ENCODE measurements around the gene THADA. TPM values are rescaled to one million over a fixed set of nuclear protein-coding genes. Genes with fewer than 3 reads are reported as not detected.

The THADA gene
- total and polyA plus RNA-seq, 9 donors: 14.4 to 24.3 (median 18.1) TPM

DNA sequence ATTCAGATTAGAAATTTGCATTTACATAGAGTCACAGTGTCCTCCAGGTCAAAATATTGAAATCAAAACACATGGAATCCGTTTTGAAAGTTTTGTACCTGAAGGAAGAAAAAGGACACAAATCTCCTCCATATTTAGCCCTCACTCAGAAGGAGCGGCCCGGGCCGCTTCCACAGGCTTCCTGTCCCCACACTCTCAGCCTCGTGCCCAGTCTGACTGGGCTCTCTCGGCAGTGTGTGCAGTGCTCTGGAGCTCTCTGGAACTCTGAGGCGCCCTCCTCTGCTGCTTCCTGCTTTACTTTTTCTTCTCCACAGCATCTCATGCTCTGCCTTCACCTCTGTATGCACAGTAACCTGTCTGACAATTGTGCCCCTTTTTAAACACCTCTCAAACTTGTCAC is 347.2 kb downstream of the THADA start:
- WGBS (ENCODE audit: insufficient coverage): 95% methylated on average over 6 of the region's 7 CpGs
- no peak overlapping the region for H3K4me3 ChIP-seq (ENCODE audit: low read length)
- H3K9me3 ChIP-seq (replicated peaks; ENCODE audit: control insufficient read depth, low read depth, low read length): no peaks in the 10 kb centered on the region

DNA sequence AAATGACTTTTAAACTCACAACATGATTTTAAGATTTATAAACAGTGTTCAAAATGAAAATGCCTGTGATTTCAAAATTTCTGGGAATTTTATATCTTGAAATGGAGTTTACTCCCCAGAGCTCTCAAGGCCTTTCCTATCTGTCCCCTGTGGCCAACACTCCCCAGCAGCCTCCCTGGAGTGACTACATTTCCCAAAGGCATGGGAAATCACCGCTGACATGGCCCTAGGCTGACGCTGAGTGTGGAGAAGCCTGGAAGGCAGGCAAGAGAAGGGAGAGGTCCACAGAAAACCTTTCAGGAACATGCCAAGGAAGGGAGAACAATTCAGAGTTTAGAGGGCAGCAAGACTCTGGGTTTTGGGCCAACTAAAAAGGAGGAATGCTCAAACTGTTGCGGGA is 349.2 kb downstream of the THADA start:
- peaks cover 16% of the 10 kb centered on the region for H3K4me1 ChIP-seq (ENCODE audit: control insufficient read depth, insufficient read depth, low read length)
- DNase-seq: no peak
- no peak overlapping the region for H3K27ac ChIP-seq (ENCODE audit: low read length)
- no peaks in the 10 kb centered on the region for H3K36me3 ChIP-seq (ENCODE audit: control insufficient read depth, insufficient read depth, low read length)
- H3K27me3 ChIP-seq (ENCODE audit: control insufficient read depth, insufficient read depth, low read length): no peaks in the 10 kb centered on the region
- H3K9me3 ChIP-seq (replicated peaks; ENCODE audit: control insufficient read depth, low read depth, low read length): no peaks in the 10 kb centered on the region
- WGBS (ENCODE audit: insufficient coverage): 29% methylated on average over 1 of the region's 3 CpGs
- no peak overlapping the region for H3K4me3 ChIP-seq (ENCODE audit: low read length)

More for the DNA sequence above, 347.2 kb downstream of the THADA start:
- H3K27me3 ChIP-seq (ENCODE audit: control insufficient read depth, insufficient read depth, low read length): no peaks in the 10 kb centered on the region
- H3K36me3 ChIP-seq (ENCODE audit: control insufficient read depth, insufficient read depth, low read length): no peaks in the 10 kb centered on the region
- H3K4me1 ChIP-seq (ENCODE audit: control insufficient read depth, insufficient read depth, low read length): peaks cover 16% of the 10 kb centered on the region
- no peak for DNase-seq
- H3K27ac ChIP-seq (ENCODE audit: low read length): no peak overlapping the region

DNA sequence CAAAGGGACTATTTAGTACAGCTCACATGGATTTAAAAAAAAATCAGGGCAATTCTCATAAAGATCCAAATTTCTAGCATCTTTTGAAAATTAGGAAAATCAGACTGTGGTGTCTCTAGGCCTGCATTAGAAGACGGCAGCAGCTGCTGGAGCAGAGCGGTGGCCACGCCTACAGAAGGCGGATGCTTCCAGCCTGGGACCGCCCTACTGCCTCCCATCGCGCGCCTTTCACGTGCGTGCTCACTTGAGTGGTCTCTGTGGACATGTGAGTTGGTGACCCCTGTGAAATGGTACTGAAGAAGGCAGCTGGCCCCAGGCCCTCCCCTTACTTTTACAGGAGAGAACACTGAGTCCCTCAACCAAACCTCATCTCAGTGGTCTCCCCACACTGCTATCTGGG is 354.3 kb downstream of the THADA start:
- peaks cover 29% of the 10 kb centered on the region for H3K4me1 ChIP-seq (ENCODE audit: control insufficient read depth, insufficient read depth, low read length)
- peak overlapping the region; percentile 80 for H3K27ac ChIP-seq (ENCODE audit: low read length)
- no peaks in the 10 kb centered on the region for H3K27me3 ChIP-seq (ENCODE audit: control insufficient read depth, insufficient read depth, low read length)
- peak; percentile 55 for DNase-seq
- H3K36me3 ChIP-seq (ENCODE audit: control insufficient read depth, insufficient read depth, low read length): no peaks in the 10 kb centered on the region
- H3K9me3 ChIP-seq (replicated peaks; ENCODE audit: control insufficient read depth, low read depth, low read length): no peaks in the 10 kb centered on the region
- WGBS (ENCODE audit: insufficient coverage): 57% methylated on average over 10 of the region's 10 CpGs
- no peak overlapping the region for H3K4me3 ChIP-seq (ENCODE audit: low read length)

- Histone ChIP-seq H3K4me3 (ENCODE audit: low read length) (no peak overlapping the region), H3K4me1 (ENCODE audit: control insufficient read depth, insufficient read depth, low read length) (peaks cover 36% of the 10 kb centered on the region), H3K36me3 (ENCODE audit: control insufficient read depth, insufficient read depth, low read length) (no peaks in the 10 kb centered on the region), H3K9me3 (replicated peaks; ENCODE audit: control insufficient read depth, low read depth, low read length) (no peaks in the 10 kb centered on the region), H3K27ac (ENCODE audit: low read length) (peak overlapping the region; percentile 80), H3K27me3 (ENCODE audit: control insufficient read depth, insufficient read depth, low read length) (no peaks in the 10 kb centered on the region)
- DNase-seq: no peak
- 60% methylated on average over 1 of the region's 5 CpGs for WGBS (ENCODE audit: insufficient coverage)
These were observed 355.1 kb downstream of the THADA start for GRCh38 chr2:43240766-43241150.

DNA sequence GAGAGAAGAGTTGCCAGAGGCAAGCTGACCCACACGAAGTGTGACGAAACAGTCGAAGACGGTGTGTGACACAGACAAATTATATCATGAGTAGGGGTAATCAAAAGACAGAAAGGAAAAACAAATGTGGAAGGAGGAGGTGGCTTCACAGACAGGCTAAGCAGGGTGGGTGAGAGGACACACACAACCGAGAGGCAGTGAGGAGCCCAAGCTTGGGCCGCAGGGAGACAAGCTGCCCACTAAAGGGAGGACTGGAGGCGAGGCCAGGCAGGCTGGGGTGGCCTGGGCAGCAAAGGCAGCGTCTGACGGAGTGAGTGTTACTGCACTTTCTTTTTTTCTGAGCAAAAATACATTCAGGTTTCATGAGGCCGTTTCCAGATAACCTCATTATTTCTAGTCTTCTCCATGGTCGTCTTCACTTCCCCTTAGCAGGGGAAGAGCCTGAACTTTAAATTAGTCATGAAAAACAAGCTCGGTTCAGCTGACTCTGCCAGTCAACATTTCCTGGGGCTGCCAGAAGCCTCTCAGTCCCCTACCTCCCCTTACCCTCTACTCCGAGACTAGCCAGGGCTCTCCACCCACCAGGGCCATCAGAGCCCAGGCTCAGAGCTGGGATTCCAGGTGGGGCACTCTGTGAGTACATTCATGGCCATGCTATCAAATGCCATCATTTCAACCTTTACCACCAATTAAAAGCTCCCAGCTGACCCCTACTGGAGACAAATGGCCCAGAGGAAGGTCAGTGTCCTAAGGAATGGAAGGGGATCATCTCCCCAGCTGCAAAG is 355.7 kb downstream of the THADA start:
- no peak overlapping the region for H3K4me3 ChIP-seq (ENCODE audit: low read length)
- H3K27ac ChIP-seq (ENCODE audit: low read length): peak overlapping the region; percentile 80
- no peaks in the 10 kb centered on the region for H3K36me3 ChIP-seq (ENCODE audit: control insufficient read depth, insufficient read depth, low read length)
- no peaks in the 10 kb centered on the region for H3K9me3 ChIP-seq (replicated peaks; ENCODE audit: control insufficient read depth, low read depth, low read length)
- peak; percentile 72 for DNase-seq
- no peaks in the 10 kb centered on the region for H3K27me3 ChIP-seq (ENCODE audit: control insufficient read depth, insufficient read depth, low read length)
- H3K4me1 ChIP-seq (ENCODE audit: control insufficient read depth, insufficient read depth, low read length): peaks cover 36% of the 10 kb centered on the region
- WGBS (ENCODE audit: insufficient coverage): 75% methylated on average over 10 of the region's 13 CpGs

DNA sequence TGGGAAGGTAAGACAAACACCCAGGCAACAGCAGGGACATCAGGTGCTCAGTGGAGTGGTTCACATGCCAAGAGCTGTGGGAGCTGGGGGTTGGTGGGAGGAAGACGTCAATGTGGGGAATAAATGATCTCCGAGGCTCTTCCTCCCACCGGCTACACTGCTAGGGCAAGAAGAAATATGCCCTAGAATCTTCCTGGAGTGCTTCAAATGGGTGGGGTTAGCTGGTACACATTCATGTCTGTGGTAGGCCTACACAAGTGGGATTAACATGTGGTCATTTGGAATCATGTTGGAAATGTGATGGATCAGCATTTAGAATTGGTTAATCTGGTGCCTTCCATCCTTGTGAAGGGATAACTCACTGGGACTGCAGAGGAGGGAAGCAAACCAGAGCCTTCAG is 357.0 kb downstream of the THADA start:
- H3K36me3 ChIP-seq (ENCODE audit: control insufficient read depth, insufficient read depth, low read length): no peaks in the 10 kb centered on the region
- no peak overlapping the region for H3K27ac ChIP-seq (ENCODE audit: low read length)
- no CpG with 5 or more reads among the region's 3 CpGs for WGBS (ENCODE audit: insufficient coverage)

GRCh38 chr2:43238176-43238575 is 357.7 kb downstream of the THADA start:
- H3K4me3 ChIP-seq (ENCODE audit: low read length): no peak overlapping the region
- H3K4me1 ChIP-seq (ENCODE audit: control insufficient read depth, insufficient read depth, low read length): peaks cover 35% of the 10 kb centered on the region
- peak overlapping the region; percentile 37 for H3K27ac ChIP-seq (ENCODE audit: low read length)
- H3K9me3 ChIP-seq (replicated peaks; ENCODE audit: control insufficient read depth, low read depth, low read length): no peaks in the 10 kb centered on the region
- DNase-seq: no peak
- peaks cover 1% of the 10 kb centered on the region for H3K36me3 ChIP-seq (ENCODE audit: control insufficient read depth, insufficient read depth, low read length)
- no peaks in the 10 kb centered on the region for H3K27me3 ChIP-seq (ENCODE audit: control insufficient read depth, insufficient read depth, low read length)

More for the DNA sequence above, 357.0 kb downstream of the THADA start:
- no peak for DNase-seq
- Histone ChIP-seq H3K4me3 (ENCODE audit: low read length) (no peak overlapping the region), H3K27me3 (ENCODE audit: control insufficient read depth, insufficient read depth, low read length) (no peaks in the 10 kb centered on the region), H3K9me3 (replicated peaks; ENCODE audit: control insufficient read depth, low read depth, low read length) (no peaks in the 10 kb centered on the region), H3K4me1 (ENCODE audit: control insufficient read depth, insufficient read depth, low read length) (peaks cover 35% of the 10 kb centered on the region)

GRCh38 chr2:43233218-43234212 is 362.3 kb downstream of the THADA start:
- DNase-seq: peak; percentile 35
- Histone ChIP-seq H3K27ac (ENCODE audit: low read length) (no peak overlapping the region), H3K4me1 (ENCODE audit: control insufficient read depth, insufficient read depth, low read length) (peaks cover 29% of the 10 kb centered on the region), H3K9me3 (replicated peaks; ENCODE audit: control insufficient read depth, low read depth, low read length) (no peaks in the 10 kb centered on the region), H3K27me3 (ENCODE audit: control insufficient read depth, insufficient read depth, low read length) (no peaks in the 10 kb centered on the region), H3K4me3 (ENCODE audit: low read length) (no peak overlapping the region), H3K36me3 (ENCODE audit: control insufficient read depth, insufficient read depth, low read length) (peaks cover 26% of the 10 kb centered on the region)
- 66% methylated on average over 5 of the region's 9 CpGs for WGBS (ENCODE audit: insufficient coverage)

DNA sequence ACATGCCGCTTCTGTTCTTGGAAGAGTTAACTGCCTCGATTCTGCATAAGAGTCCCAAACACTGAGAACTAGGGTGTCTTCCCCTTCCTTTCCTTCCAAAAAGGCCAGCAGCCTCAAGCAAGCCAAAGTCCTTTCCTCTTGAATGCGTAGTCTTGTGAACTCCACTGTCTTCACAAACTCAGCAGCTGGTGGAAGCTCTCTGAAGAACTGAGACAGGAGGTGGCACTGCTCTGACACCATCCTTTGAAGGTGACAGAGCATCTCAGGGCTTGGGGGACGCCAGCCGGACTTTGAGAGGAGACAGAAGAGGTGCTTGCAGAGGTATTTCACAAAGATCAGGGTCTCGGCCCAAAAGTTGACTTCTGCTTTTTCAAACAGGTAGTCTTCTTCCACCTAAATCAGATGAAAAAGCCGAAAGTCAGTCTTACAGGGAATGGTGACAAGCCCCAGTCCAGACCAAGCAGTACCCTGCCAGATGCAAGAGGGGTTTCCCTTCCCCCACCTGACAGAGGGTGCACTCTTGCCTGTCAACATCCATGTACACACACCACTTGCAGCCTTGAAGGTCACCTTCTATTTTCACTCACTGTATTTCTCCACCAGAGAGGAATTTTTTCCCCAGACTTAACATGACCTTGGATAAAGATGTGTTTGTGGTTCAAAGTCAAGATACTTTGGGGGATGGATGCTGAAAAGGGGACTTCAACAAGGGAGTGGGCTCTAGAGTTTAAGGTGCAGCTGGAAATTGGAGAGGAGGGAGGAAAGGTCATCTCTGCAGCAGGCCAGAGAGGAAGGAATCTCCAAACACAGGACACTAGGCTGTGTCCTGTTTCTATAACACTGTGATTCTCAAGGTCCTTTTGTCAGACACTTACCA is 364.6 kb downstream of the THADA start:
- peaks cover 26% of the 10 kb centered on the region for H3K36me3 ChIP-seq (ENCODE audit: control insufficient read depth, insufficient read depth, low read length)
- 55% methylated on average over 6 of the region's 7 CpGs for WGBS (ENCODE audit: insufficient coverage)
- peak; percentile 56 for DNase-seq
- H3K4me1 ChIP-seq (ENCODE audit: control insufficient read depth, insufficient read depth, low read length): peaks cover 38% of the 10 kb centered on the region
- H3K4me3 ChIP-seq (ENCODE audit: low read length): no peak overlapping the region
- H3K27me3 ChIP-seq (ENCODE audit: control insufficient read depth, insufficient read depth, low read length): no peaks in the 10 kb centered on the region
- H3K9me3 ChIP-seq (replicated peaks; ENCODE audit: control insufficient read depth, low read depth, low read length): no peaks in the 10 kb centered on the region
- peak overlapping the region; percentile 55 for H3K27ac ChIP-seq (ENCODE audit: low read length)

All from muscle of leg (tissue), 11 donors.